ENCODE measurements around the gene TECPR2.

Gene TECPR2

GRCh38 chr14:102500158-102500662, 137.5 kb downstream of the TECPR2 start:
- no peak for TF ChIP-seq CTCF (IDR thresholded peaks at IDR 0.05)

GRCh38 chr14:102500713-102501112, 138.0 kb downstream of the TECPR2 start:
- no peak for TF ChIP-seq CTCF (IDR thresholded peaks at IDR 0.05)

- TF ChIP-seq CTCF (IDR thresholded peaks at IDR 0.05): no peak
Observed at GRCh38 chr14:102501751-102502315, 139.1 kb downstream of the TECPR2 start.

DNA sequence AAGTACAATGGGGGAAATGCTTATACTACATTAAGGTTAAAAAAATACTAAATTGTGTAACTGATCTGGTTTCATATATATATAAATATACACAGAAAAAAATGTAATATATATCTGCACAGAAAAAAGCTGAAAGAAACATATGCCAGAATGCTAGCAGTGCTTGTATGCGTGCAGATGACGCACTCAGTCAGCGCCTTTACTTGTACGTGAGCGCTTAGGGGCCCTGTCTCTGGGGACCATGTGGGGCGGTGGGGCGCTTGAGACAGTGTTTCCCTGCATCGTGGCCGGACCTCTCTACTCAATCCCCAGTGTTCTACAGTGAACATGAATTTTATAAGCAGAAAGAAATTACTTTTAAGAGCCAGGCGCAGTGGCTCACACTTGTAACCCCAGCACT, 139.8 kb downstream of the TECPR2 start:
- no peak for TF ChIP-seq CTCF (IDR thresholded peaks at IDR 0.05)

DNA sequence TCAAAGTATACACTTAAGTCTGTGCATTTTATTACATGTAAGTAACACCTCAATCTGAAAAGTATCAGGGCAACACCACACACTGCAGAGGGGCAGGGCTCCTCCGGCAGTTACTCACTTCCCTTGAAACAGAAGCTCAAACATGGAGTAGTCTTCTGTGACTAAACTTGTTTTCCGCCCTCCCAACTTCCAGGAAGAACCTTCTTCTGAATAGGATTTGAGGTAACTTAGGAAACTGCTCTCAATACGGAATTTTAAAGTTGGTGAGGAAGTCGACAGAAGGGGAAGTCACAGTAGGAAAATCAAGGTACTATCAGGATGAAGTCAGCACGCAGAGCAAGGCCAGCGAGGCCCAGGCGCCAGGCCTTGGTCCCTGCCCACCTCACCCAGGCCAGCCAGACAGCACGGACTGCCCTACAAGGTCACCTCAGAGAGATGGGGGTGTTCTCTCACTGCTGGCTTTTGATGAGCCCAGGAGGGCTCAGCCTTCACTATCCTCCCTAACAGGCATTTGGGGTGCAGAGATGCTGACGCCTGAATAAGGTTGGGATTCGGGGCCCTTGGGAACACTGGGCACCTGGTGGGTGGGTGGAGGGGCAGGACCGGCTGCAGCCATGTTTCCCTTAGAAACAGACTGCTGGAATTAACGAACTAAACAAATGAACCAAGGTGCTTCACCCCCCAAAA, 141.0 kb downstream of the TECPR2 start:
- TF ChIP-seq CTCF (IDR thresholded peaks at IDR 0.05): no peak

DNA sequence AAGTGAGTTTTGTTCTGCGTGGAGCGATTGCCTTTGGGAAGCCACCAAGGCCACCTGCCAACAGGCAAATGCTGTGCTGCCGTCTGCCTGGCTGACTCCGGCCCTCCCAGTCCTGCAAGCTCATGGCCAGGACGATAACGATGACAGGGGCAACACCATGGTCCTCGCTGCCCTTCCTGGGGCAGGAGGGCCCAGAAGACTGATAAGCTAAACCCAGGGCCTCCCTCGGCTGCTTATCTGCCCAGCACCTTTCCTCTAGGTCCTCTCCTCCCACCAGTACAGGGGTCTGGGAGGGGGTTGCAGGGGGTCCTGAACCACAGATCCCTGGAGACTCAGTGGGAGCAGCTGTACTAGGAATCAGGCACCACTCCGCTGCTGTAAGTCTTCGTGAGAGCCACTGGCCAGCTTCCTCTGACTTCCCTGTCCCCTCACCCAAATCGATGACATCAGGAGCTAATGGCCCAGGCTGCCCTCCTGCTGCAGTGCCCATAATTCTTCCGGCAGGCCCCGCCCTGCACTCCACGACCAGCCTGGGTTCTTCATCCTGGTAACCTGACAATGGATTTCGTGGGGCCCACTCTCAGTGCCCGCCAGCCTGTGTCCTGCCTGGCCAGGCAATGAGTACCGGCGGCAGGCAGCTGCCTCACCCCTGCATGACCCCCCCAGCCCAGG, 141.7 kb downstream of the TECPR2 start:
- no peak for TF ChIP-seq CTCF (IDR thresholded peaks at IDR 0.05)

DNA sequence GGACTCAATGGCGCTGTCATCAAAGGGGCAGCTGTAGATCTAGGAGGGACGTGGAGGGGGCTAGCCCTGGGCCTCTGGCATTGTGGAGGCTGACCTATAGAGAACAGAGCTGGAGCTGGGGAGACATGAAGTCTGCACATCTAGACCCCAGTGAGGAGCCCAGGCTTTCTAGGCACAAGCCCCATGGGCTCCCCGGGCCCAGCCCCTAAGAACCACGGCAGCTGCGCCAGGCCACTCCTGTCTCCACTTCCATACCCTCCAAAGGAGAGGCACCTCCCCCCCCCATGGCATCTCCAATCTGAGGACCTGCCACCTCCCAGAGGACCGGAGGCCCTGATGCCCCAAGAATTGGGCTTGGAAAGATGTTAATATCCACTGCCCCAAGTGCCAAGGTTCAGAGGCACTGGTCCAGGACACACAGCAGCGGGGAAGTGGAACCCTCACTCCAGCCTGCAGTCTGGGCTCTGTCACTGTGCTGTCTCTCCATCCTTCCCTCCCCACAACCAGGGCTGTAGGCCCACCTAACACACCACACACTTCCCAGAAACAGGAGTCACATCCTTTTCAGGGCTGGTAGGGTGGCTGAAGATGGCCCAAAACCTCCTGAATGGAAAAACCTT, 142.4 kb downstream of the TECPR2 start:
- no peak for TF ChIP-seq CTCF (IDR thresholded peaks at IDR 0.05)
